ENCODE measurements around the gene CHD8.
"Not testable (repeated sequence)": the region's sequence is repeated elsewhere in the genome, so short reads cannot be mapped to it uniquely, and the experiment has no call there.

The CHD8 gene

DNA sequence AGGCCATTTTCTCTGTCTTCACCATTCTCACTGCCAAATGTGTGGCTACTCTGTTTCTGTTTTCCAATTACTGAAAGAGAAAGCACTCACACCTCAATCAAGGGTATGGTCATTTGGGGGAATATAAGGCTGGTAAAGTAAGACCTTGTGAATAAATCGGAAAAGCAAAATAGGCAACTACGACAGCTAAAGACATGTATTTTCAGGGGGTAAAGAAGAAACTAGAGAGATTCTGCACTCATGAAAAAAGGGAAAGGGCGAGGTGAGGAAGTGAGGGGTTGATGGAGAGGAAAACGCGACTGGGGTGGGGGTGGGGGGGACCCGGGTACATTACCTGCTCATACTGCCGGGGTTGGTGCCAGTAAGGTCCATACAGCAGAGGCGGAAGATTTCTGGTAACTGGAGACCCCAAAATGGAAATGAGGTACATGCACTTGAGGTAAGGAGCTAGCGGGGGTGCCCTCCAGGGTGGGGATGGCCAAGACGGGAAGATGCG is 19.3 kb downstream of the CHD8 start:
- no peak for DNase-seq (ENCODE audit: low read depth in 2 of 2, low spot score in 1 of 2)

- DNase-seq (ENCODE audit: low read depth in 2 of 2, low spot score in 1 of 2): no peak
These were observed 24.8 kb downstream of the CHD8 start for GRCh38 chr14:21431126-21431525.

DNA sequence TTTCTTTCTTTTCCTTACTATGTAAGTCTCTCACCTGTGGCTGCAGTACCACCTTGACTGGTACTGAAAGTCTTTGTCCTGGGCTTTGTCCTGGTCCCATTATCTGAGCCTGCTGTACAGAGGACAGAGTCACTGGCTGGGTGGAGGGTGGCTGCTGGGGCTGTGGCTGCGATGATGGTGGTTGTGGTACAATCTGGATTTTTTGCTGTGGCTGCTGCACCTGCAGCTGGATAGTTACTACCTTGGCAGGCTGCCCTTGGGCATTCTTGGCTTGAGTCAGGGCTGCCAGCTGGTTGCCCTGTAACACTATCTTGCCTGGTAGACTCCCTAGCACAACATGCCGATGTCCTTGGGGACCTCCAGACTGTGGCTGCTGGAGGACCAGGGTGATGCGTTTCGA is 27.0 kb downstream of the CHD8 start:
- DNase-seq (ENCODE audit: low read depth in 2 of 2, low spot score in 1 of 2): no peak

GRCh38 chr14:21426692-21427091 is 29.2 kb downstream of the CHD8 start:
- DNase-seq (ENCODE audit: low read depth in 2 of 2, low spot score in 1 of 2): no peak

- no peak for DNase-seq (ENCODE audit: low read depth in 2 of 2, low spot score in 1 of 2)
These were observed 36.4 kb downstream of the CHD8 start for GRCh38 chr14:21419528-21419927.

DNA sequence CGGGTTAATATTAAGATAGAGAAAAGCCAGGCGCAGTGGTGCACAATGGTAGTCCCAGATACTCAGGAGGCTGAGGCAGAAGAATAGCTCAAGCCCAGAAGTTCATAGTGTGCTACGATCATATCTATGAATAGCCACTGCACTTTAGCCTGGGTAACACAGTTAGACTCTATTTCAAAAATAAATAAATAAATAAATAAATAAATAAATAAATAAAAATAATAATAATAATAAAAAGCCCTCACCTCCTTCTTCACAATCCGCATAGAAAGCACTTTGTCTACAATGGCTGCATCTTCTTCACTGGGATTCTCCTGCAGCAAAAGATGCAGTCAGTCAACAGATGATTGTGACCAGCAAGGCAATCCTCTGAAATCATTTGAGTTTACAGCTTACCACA is 40.6 kb downstream of the CHD8 start:
- DNase-seq (ENCODE audit: low read depth in 2 of 2, low spot score in 1 of 2): no peak

GRCh38 chr14:21414137-21414631 is 41.7 kb downstream of the CHD8 start:
- DNase-seq (ENCODE audit: low read depth in 2 of 2, low spot score in 1 of 2): no peak

- no peak for DNase-seq (ENCODE audit: low read depth in 2 of 2, low spot score in 1 of 2)
These were observed 47.8 kb downstream of the CHD8 start for GRCh38 chr14:21408147-21408546.

DNA sequence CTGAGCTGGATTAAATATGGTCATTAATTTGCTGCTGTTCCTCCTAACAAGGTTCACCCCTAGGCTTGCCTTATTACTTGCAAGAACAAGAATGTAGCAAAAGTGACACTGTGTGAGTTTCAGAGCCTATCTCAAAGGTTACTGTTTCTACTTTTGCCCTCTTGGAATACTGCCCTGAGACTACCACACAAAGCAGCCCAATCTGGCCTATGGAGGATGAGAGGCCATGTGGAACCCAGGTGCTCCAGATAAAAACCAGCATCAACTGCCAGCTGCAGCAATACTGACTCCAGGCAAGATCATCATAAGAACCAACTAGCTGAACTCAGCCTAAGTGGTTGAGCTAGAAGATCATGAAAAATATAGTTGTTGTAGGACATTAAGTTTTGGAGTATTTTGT is 49.7 kb downstream of the CHD8 start:
- DNase-seq (ENCODE audit: low read depth in 2 of 2, low spot score in 1 of 2): no peak

DNA sequence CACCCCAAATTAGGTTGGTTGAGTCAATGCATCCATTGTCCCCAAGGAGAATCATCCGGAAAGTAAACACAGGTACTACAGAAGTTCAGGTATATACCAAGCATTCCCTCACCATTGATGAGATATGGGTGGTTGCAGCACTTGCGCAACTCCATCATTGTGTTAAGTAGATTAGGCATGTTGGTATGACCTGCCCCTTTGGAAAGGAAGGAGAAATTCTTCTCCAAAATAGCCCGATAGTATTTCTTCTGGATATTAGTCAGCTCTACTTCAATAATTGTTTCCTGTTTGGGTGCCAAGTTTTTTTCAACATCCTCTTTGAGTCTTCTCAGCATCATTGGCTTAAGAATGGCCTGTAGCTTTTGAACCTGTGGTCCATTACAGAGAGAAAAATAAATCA is 50.8 kb downstream of the CHD8 start:
- no peak for DNase-seq (ENCODE audit: low read depth in 2 of 2, low spot score in 1 of 2)

- DNase-seq (ENCODE audit: low read depth in 2 of 2, low spot score in 1 of 2): no peak
These were observed 56.5 kb downstream of the CHD8 start for GRCh38 chr14:21399311-21399870.

GRCh38 chr14:21398901-21399300 is 57.0 kb downstream of the CHD8 start:
- DNase-seq (ENCODE audit: low read depth in 2 of 2, low spot score in 1 of 2): no peak

DNA sequence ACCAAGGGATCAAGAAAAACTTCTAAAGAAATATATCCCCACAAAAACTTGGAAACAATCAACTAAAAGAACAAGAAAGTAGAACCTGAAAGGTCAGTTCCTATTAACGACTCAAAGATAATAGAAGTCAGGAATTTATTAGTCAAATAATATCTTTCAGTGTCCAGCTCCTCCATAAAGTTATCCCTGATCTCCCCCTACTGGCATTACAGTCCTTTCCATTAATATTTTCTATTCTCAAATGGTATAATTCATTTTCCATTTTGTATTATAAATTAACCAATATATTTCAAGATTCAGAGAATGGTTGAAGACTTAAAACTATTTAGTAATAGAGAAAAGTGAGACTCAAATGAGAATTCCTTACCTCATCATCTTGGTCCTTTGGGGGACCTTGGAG is 60.5 kb downstream of the CHD8 start:
- no peak for DNase-seq (ENCODE audit: low read depth in 2 of 2, low spot score in 1 of 2)

- no peak for DNase-seq (ENCODE audit: low read depth in 2 of 2, low spot score in 1 of 2)
These were observed 70.6 kb downstream of the CHD8 start for GRCh38 chr14:21385188-21385904.

- no peak for DNase-seq (ENCODE audit: low read depth in 2 of 2, low spot score in 1 of 2)
These were observed 71.5 kb downstream of the CHD8 start for GRCh38 chr14:21384494-21384851.

- peak; percentile 87 to 90 for DNase-seq (ENCODE audit: low read depth in 2 of 2, low spot score in 1 of 2)
These were observed 72.0 kb downstream of the CHD8 start, which contains the start of gene SUPT16H for GRCh38 chr14:21383848-21384493. TSS of gene SUPT16H (minus strand) at chr14:21384019. CDS start at chr14:21383927, 92 bp downstream.

GRCh38 chr14:21382886-21383847 is 72.8 kb downstream of the CHD8 start:
- DNase-seq (ENCODE audit: low read depth in 2 of 2, low spot score in 1 of 2): no peak

- DNase-seq (ENCODE audit: low read depth in 2 of 2, low spot score in 1 of 2): no peak
These were observed 73.8 kb downstream of the CHD8 start for GRCh38 chr14:21382095-21382494.

- no peak for DNase-seq (ENCODE audit: low read depth in 2 of 2, low spot score in 1 of 2)
These were observed 76.6 kb downstream of the CHD8 start for GRCh38 chr14:21379338-21379737.

- no peak for DNase-seq (ENCODE audit: low read depth in 2 of 2, low spot score in 1 of 2)
These were observed 81.9 kb downstream of the CHD8 start for GRCh38 chr14:21373980-21374379.

GRCh38 chr14:21372814-21373213 is 83.1 kb downstream of the CHD8 start:
- not testable (repeated sequence) for DNase-seq (ENCODE audit: low read depth in 2 of 2, low spot score in 1 of 2)

All from stimulated activated CD8-positive, alpha-beta memory T cell treated with anti-CD3 and anti-CD28 coated beads, Interleukin-4, amount 100 ng/mL, for 4 hours (primary cell).